GM12878 (cell line): ENCODE data around the gene INPP4B.

Experiments used
- BACH1 ChIP-seq: fragments of 450-650 bp; IDR thresholded peaks from 2 replicates; pipeline ENCODE4 v1.6.1; 2017; ENCODE audit warnings: mild to moderate bottlenecking, borderline replicate concordance
- CTCF ChIP-seq, 3 experiments: IDR thresholded peaks in 2 of 3; conservative IDR thresholded peaks in 1 of 3; 2 replicates each; pipeline ENCODE4 v1.5.1; 2011; ENCODE audit warnings: low read depth in 3 of 3, low read length in 3 of 3, mild to moderate bottlenecking in 3 of 3, control low read depth in 2 of 3, moderate library complexity in 2 of 3, inconsistent platforms in 1 of 3, mixed read lengths in 1 of 3; ENCODE audit not compliant: control insufficient read depth in 2 of 3, insufficient read depth in 1 of 3; ENCODE audit errors: extremely low read depth in 1 of 3
- ESRRA ChIP-seq: IDR thresholded peaks from 2 replicates; pipeline ENCODE4 v1.6.1; 2012; ENCODE audit warnings: mild to moderate bottlenecking, low read length, improper control_type of control experiment
- ETV6 ChIP-seq, 2 experiments: fragments of 450-650 bp in 1 of 2; IDR thresholded peaks in 1 of 2; conservative IDR thresholded peaks in 1 of 2; 2 replicates each; pipeline ENCODE4 v1.6.1; 2014; ENCODE audit warnings: antibody characterized with exemption in 1 of 2, borderline replicate concordance in 1 of 2, low read depth in 1 of 2, mild to moderate bottlenecking in 1 of 2, moderate library complexity in 1 of 2
- NR2F1 ChIP-seq: fragments of 450-650 bp; conservative IDR thresholded peaks from 2 replicates; pipeline ENCODE4 v1.6.1; 2017; ENCODE audit warnings: mild to moderate bottlenecking
- POLR2A ChIP-seq: IDR thresholded peaks from 2 replicates; pipeline ENCODE4 v1.6.1; 2011; ENCODE audit warnings: low read depth, mild to moderate bottlenecking, low read length
- RAD21 ChIP-seq: IDR thresholded peaks from 2 replicates; pipeline ENCODE4 v1.6.1; 2011; ENCODE audit warnings: mild to moderate bottlenecking, low read depth, low read length, moderate library complexity; ENCODE audit not compliant: insufficient read depth
- SIN3A ChIP-seq: IDR thresholded peaks from 2 replicates; pipeline ENCODE4 v1.6.1; 2012; ENCODE audit warnings: low read depth, low read length, improper control_type of control experiment
- SMARCA5 ChIP-seq: fragments of 450-650 bp; IDR thresholded peaks from 2 replicates; pipeline ENCODE4 v1.6.1; 2017; ENCODE audit warnings: mild to moderate bottlenecking
- SMC3 ChIP-seq: IDR thresholded peaks from 2 replicates; pipeline ENCODE4 v1.6.1; 2011; ENCODE audit warnings: low read length, improper control_type of control experiment, borderline replicate concordance
- TAF1 ChIP-seq: IDR thresholded peaks from 2 replicates; pipeline ENCODE4 v1.6.1; 2011; ENCODE audit warnings: mild to moderate bottlenecking, low read depth, low read length, borderline replicate concordance

GRCh38 chr4:142549726-142550463 lies 296.2 kb downstream of the INPP4B start:
- TF ChIP-seq BACH1 (no peak), SMARCA5 (no peak), ETV6 (conservative IDR thresholded peaks at IDR 0.05 in 1 of 2, IDR thresholded peaks at IDR 0.05 in 1 of 2; ENCODE audit: borderline replicate concordance in 1 of 2, low read depth in 1 of 2) (no peak), SIN3A (no peak), RAD21 (no peak), SMC3 (no peak), POLR2A (no peak), TAF1 (no peak), CTCF (IDR thresholded peaks at IDR 0.05 in 2 of 3, conservative IDR thresholded peaks at IDR 0.05 in 1 of 3; ENCODE audit: control insufficient read depth in 2 of 3, extremely low read depth in 1 of 3, insufficient read depth in 1 of 3, low read depth in 3 of 3, low read length in 3 of 3) (no peak), ESRRA (no peak), NR2F1 (no peak)
